GM12878 (cell line): Measurements from ENCODE around the gene SLC35A2.

Experiments used
- MYB ChIP-seq: fragments of 150-350 bp; IDR thresholded peaks from 2 replicates; pipeline ENCODE4 v1.6.1; 2014; ENCODE audit warnings: mild to moderate bottlenecking, low read depth, low read length, borderline replicate concordance
- REST ChIP-seq: IDR thresholded peaks from 2 replicates; pipeline ENCODE4 v1.6.1; 2012; ENCODE audit warnings: mild to moderate bottlenecking, low read depth, low read length
- TF ChIP-seq, protein P1 (sequence below): IDR thresholded peaks from 2 replicates; pipeline ENCODE4 v1.6.1; 2011; ENCODE audit warnings: low read depth, mild to moderate bottlenecking, low read length, moderate library complexity, borderline replicate concordance; ENCODE audit errors: extremely low read depth

- no peak for TF ChIP-seq REST
- no peak for TF ChIP-seq MYB
- TF ChIP-seq, protein P1, sequence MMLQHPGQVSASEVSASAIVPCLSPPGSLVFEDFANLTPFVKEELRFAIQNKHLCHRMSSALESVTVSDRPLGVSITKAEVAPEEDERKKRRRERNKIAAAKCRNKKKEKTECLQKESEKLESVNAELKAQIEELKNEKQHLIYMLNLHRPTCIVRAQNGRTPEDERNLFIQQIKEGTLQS = no peak
Measured at GRCh38 chrX:48958635-48959094, 47.2 kb upstream of the SLC35A2 start.
